HG02840 (cell line): ENCODE data around the gene SLC6A11.

Experiments used
- ATAC-seq: cut with Tn5 transposase; IDR thresholded peaks from one replicate; pipeline ENCODE4 v1.9.1; 2021; ENCODE audit warnings: mild to moderate bottlenecking, moderate library complexity, moderate number of reproducible peaks; ENCODE audit not compliant: unreplicated experiment, low FRiP score

SLC6A11 gene

DNA sequence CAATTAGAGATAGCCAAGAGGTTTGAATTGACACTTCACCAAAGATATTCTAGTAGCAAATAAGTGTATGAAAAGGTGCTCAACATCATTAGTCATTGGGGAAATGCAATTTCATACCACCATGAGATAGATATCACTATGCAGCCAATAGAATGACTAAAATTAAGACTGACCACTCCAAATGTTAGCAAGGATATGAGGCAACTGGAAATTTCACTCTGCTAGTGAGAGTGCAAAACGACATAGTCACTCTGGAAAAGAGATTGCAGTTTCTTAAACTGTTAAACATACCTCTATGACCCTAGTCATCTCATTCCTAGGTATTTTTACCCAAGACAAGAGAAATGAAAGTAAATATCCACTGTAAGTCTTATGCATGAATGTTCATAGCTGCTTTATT lies 27.6 kb upstream of the SLC6A11 start:
- ATAC-seq, result no peak

DNA sequence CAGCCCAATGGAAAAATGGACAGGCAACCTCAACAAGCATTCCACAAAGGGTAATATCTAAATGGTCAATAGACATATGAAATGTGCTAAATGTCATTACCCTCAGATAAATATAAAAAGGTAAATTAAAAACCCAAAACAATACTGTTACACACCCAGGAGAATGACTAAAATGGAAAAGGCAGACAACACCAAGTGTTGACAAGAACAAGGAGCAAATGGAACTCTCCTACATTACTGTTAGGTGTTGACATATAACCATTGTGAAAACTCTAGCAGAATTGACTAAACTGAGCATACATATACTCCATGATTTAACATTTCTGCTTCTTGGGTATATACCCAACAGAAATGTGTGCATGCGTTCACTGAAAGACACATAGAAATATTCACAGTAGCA lies 25.3 kb upstream of the SLC6A11 start:
- ATAC-seq, result no peak

- no peak for ATAC-seq
Observed at GRCh38 chr3:10792208-10792607, 23.8 kb upstream of the SLC6A11 start.

DNA sequence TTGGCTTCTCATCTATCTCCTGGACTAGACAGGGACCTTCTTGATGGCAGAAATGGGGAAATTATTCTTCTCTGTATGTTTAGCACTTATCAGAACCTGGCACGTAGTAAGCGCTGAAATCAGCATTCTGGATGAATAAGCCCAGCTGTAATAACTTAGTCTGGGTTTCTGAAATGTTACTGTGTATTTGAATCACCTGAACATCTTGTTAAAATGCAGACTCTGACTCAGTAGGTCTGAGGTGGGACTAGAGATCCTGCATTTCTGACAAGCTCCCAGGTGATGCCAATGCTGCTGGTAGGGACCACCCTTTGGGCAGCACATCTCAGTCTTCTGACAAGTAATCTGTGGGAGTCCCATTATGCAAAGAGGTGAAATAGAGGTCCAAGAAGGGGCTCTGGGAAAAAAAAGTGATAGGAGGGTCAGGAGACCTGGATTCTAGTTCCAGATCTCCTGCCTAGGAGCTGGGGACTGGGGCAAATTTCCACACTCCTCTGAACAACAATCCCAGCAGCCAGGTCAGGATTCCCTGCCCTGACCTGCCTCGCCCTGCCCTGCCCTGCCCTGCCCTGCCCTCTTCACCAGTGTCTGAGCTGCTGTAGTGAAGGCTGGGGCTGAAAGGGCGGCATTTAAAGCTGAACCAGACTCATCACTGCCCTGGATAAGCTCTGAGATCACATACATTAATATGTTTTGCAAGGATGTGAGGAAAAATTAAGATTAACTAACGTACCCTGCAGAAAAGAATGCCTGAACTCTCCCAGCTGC lies 17.2 kb upstream of the SLC6A11 start:
- no peak for ATAC-seq

- no peak for ATAC-seq
Observed at GRCh38 chr3:10804183-10804648, 11.8 kb upstream of the SLC6A11 start.

DNA sequence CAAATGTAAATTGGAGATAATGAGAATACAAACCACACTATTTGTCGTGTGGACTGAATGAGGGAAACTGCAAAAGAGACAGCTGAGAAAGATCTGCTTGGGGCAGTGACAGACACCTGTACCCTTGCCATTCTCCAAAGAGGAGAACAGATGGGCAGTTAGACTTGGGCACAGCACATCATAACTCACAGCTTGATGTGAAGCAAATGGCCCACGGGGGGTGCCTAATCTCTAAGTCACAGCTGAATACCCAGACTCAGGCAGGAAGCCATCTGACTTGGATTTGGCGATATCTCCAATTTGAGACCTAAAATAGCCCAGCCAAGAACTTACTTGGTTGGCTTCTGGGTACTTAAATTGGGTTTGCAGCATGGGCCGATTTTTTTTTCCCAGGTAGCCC lies 10.0 kb upstream of the SLC6A11 start:
- ATAC-seq, result no peak

DNA sequence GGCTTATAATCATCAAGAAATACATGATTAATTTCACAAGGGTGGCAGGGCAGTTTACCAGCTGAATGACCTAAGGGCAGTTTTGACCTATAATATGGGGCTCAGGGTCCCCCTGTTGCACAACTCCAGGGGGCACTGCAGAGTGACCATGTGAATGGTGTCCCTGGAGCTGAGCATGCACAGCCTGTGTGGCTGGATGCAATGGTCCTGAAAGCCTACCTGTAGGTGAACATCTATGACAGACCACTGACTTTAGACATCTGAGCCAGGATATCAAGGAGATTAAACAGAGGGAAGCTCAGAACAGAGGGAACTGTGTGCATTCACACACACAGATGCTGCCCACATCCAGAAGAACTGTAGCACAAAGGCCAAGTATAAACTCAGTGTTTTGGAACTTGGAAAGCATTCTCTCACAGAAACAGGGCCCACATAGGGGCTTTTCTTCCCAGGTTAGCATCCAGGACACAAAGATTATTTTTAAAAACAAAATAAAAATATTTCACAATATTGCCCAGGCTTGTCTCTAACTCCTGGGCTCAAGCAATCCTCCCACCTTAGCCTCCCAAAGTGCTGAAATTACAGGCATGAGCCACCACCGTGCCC lies 7.8 kb upstream of the SLC6A11 start:
- no peak for ATAC-seq

DNA sequence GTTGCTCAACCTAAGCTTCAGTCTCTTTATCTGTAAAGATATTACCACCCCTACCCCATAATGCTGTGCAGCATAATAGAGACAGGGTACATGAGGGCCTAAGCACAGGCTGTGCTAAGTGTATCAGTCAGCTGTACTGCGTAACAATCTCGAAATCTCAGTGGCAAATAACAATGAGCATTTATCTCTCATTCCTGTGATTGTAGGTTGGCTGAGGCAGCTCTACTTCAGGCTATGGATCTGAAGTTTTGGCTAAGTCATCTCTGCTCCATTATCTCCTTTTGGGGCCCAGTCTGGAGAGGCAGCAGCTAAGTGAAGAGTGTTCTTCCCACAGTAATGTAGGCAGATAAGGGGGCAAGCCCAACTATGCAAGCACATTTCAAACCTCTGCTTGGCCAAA lies 7.1 kb upstream of the SLC6A11 start:
- ATAC-seq, result no peak

- no peak for ATAC-seq
Observed at GRCh38 chr3:10810376-10810775, 5.7 kb upstream of the SLC6A11 start.

GRCh38 chr3:10813425-10813824 lies 2.6 kb upstream of the SLC6A11 start:
- no peak for ATAC-seq

- ATAC-seq, result no peak
Observed at GRCh38 chr3:10814623-10815022, 1.4 kb upstream of the SLC6A11 start.

DNA sequence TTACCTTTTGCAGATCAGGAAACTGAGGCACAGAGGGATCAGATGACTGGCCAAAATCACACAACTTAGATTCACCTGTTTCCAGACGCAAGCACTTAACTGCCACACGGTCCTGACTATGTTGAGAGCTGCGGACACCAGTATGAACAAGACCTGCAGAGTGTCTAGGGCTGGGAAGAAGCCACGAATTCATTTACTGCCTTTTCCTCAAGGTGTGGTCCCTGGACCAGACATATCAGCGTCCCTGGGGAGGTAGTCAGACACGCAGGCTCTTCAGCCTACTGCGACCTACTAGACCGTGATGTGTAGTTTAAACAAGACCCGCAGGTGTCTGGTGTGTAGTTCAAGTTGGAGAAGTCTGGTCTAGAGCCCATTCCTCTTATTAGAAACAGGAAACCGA lies 541 bp upstream of the SLC6A11 start:
- ATAC-seq, result no peak

GRCh38 chr3:10816863-10817253 lies 830 bp downstream of the SLC6A11 start:
- ATAC-seq, result no peak

GRCh38 chr3:10817506-10817905 lies 1.5 kb downstream of the SLC6A11 start:
- no peak for ATAC-seq

- ATAC-seq, result no peak
Observed at GRCh38 chr3:10822055-10822454, 6.0 kb downstream of the SLC6A11 start.

DNA sequence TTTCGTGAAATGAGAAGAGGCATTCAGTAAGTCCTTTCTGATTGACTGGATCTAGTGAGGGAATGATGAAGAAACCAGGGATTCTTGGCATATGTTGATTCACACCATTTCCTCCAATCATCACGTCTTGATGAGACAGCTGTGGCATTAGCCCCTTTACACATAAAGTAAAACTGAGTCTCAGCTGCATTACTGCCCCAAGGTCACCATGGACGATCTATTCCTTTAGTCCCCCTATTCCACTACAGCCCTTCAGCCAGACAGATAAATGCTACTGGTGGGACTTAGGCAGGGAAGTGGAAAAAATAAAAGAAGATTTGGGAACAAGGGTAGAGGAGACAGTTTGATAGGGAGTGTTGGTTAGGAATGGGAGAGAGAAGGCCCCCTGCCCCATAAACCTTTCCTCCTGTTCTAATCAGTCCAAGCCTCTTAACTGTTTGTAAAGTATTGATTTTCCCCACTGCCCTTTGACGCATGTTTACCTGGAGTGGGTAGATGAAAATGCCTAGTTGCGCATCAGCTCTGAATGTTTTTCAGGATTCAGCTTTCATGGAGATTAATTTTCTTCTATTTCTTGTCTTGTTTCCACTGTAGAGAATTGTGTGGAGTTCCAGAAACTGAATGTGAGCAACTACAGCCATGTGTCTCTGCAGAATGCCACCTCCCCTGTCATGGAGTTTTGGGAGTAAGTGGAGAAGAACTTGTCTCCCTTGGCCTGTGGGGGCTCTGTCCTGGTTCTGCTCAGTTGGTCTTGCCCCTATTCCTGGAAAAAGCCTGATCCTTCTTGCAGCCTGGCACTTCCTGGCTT lies 6.9 kb downstream of the SLC6A11 start:
- ATAC-seq, result no peak

DNA sequence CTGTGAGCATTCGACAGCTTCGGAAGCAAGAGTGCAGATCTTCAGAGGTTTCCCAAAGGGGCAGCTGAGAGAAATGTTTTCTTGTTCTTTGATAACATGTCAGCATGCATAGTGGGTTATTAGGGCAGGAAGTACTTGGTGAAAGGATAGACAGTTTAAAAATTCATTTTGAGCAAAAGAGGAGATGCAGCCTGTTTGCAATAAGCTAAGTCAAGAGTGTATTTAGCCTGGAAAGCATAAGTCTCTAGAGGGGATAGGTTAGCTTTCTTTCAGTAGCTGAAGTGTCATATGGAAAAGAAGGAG lies 7.4 kb downstream of the SLC6A11 start:
- ATAC-seq, result no peak

DNA sequence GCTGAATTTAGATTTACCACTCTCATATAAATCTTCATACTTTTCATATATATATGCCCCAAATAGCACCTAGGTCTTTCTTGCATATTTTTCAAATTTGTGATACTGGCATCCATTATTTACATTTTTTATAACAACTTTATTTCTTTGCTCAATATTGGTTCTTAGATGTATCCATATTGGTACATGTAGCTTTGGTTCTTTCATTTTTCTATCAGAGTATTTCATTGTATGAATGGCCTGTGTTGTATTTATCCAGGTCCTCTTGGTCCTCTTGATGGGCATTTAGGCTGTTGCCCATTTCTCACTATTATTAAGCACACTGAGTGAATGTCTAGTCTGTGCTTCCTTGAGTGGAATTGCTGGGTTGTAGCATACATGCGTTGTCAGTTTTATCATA lies 8.4 kb downstream of the SLC6A11 start:
- ATAC-seq, result no peak

DNA sequence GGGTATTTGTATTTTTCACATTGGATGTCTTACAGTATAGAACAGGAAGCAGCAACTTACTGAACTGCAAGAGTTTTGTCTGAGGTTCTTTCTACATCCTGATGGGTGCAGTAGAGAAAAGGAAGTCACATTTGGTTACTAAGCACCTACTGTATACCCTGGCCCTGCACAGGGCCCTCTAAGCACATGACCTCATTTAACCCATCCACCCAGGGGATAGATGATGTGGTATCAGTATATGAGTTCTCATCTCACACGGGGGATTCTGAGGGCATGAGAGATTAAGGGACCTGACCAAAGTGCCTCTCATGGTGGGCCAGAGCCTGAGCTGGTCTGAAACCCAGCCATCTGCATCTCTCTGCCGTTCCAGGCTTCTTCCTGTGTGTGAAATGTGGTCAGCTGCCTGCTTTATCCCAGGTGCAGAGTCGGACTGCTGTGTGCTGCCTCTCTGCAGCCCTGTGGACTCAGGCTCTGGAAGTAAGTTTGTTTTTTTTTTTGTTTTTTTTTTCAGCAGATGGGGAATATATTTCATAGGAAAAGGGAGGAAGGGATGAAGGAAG lies 17.9 kb downstream of the SLC6A11 start:
- ATAC-seq, result no peak

GRCh38 chr3:10834951-10835350 lies 18.9 kb downstream of the SLC6A11 start:
- no peak for ATAC-seq

- ATAC-seq, result no peak
Observed at GRCh38 chr3:10835406-10835805, 19.4 kb downstream of the SLC6A11 start.
